HepG2 (cell line): ENCODE results near the gene NEDD8. TPM values are rescaled to one million over a fixed set of nuclear protein-coding genes. Genes with fewer than 3 reads are reported as not detected.

Experiments used
- CSRNP1 ChIP-seq: sonication (generic); formaldehyde crosslinking; IDR thresholded peaks from 2 replicates; pipeline ENCODE4 v1.8.1; 2023; ENCODE audit warnings: mild to moderate bottlenecking, missing genetic modification reagents
- GATA4 ChIP-seq: sonication (generic); IDR thresholded peaks from 2 replicates; pipeline ENCODE4 v1.6.1; 2016; ENCODE audit warnings: antibody characterized with exemption, low read depth, borderline replicate concordance
- MYC ChIP-seq: sonication (generic); formaldehyde crosslinking; IDR thresholded peaks from 2 replicates; pipeline ENCODE4 v1.9.0; 2021; ENCODE audit warnings: missing genetic modification reagents, borderline replicate concordance
- SIX1 ChIP-seq: sonication (generic); formaldehyde crosslinking; IDR thresholded peaks from 2 replicates; pipeline ENCODE4 v1.4.0; 2020; ENCODE audit warnings: missing genetic modification reagents, borderline replicate concordance
- TFE3 ChIP-seq: IDR thresholded peaks from 2 replicates; pipeline ENCODE4 v1.6.1; 2016
- THAP9 ChIP-seq: sonication (generic); formaldehyde crosslinking; IDR thresholded peaks from 2 replicates; pipeline ENCODE4; 2020; ENCODE audit warnings: missing genetic modification reagents, mild to moderate bottlenecking, borderline replicate concordance
- ZFP62 ChIP-seq: sonication (generic); formaldehyde crosslinking; IDR thresholded peaks from 2 replicates; pipeline ENCODE4 v1.4.0; 2020; ENCODE audit warnings: missing genetic modification reagents
- ZNF225 ChIP-seq: sonication (generic); formaldehyde crosslinking; IDR thresholded peaks from 2 replicates; pipeline ENCODE4 v1.4.0; 2020; ENCODE audit warnings: mild to moderate bottlenecking, missing genetic modification reagents
- ZNF282 ChIP-seq: fragments of 450-650 bp; IDR thresholded peaks from 2 replicates; pipeline ENCODE4 v1.6.1; 2018; ENCODE audit not compliant: partially characterized antibody
- ZNF44 ChIP-seq: sonication (generic); formaldehyde crosslinking; IDR thresholded peaks from 2 replicates; pipeline ENCODE4 v1.5.1; 2020; ENCODE audit warnings: mild to moderate bottlenecking, missing genetic modification reagents
- ZNF510 ChIP-seq: sonication (generic); formaldehyde crosslinking; IDR thresholded peaks from 2 replicates; pipeline ENCODE4 v1.4.0; 2020; ENCODE audit warnings: low read depth, mild to moderate bottlenecking, missing genetic modification reagents
- ZNF7 ChIP-seq: IDR thresholded peaks from 2 replicates; pipeline ENCODE4 v1.6.1; 2016; ENCODE audit warnings: missing biosample characterization, missing genetic modification reagents
- polyA plus RNA-seq, 8 experiments: library from polyadenylated mRNA; depleted of rRNA in 3 of 8; stranded (reverse) in 7 of 8; unstranded in 1 of 8; fragments of >200 nt; fragmentation: Illumina TruSeq in 4 of 8; extraction: Trizol in 4 of 8; gene quantifications; 2 replicates each; pipeline versions ENCODE4 v1.2.1 to v1.2.3, GENCODE V29; 2011 to 2016; ENCODE audit warnings: low read depth in 4 of 8, missing spikeins in 1 of 8, mixed read lengths in 1 of 8; ENCODE audit not compliant: insufficient read depth in 1 of 8
- total RNA-seq, 5 experiments: library from RNA; depleted of rRNA; stranded (reverse); fragments of >200 nt; fragmentation: Illumina TruSeq; extraction: Trizol; gene quantifications; 2 replicates each; pipeline ENCODE4 v1.2.3, GENCODE V29; 2016; ENCODE audit warnings: low read depth in 1 of 5
- TF ChIP-seq, protein P1 (sequence below): sonication (generic); formaldehyde crosslinking; IDR thresholded peaks from 2 replicates; pipeline ENCODE4 v1.9.0; 2021; ENCODE audit warnings: missing genetic modification reagents, borderline replicate concordance
- TF ChIP-seq, protein P2 (sequence below): sonication (generic); formaldehyde crosslinking; IDR thresholded peaks from 2 replicates; pipeline ENCODE4 v1.5.1; 2020; ENCODE audit warnings: mild to moderate bottlenecking, missing genetic modification reagents, borderline replicate concordance

NEDD8 gene
- total and polyA plus RNA-seq, 2 of the 13 experiments (the other 11 are each of a cell fraction or from before 2014, with no cell fraction given) = 535 to 713 TPM

GRCh38 chr14:24271134-24271833 lies 39.1 kb upstream of the NEDD8 start, which contains the start of gene RABGGTA (continued):
- TF ChIP-seq ZNF225 (CRISPR knock-in tag) = peak; percentile 98
- TF ChIP-seq ZFP62 (CRISPR knock-in tag) = peak; percentile 96; the same call in 1 of the 2 replicates
- peak; percentile 94 for TF ChIP-seq THAP9 (CRISPR knock-in tag)
- TF ChIP-seq ZNF282 = no peak
- peak; percentile 99 for TF ChIP-seq MYC (CRISPR knock-in tag)
- 0 out of 2 replicates have a peak, but pooled peaks have one; percentile 29 for TF ChIP-seq ZNF7
- TF ChIP-seq TFE3 (CRISPR knock-in tag) = peak; percentile 92
- TF ChIP-seq CSRNP1 (CRISPR knock-in tag) = peak; percentile 100
- TF ChIP-seq, protein P1, sequence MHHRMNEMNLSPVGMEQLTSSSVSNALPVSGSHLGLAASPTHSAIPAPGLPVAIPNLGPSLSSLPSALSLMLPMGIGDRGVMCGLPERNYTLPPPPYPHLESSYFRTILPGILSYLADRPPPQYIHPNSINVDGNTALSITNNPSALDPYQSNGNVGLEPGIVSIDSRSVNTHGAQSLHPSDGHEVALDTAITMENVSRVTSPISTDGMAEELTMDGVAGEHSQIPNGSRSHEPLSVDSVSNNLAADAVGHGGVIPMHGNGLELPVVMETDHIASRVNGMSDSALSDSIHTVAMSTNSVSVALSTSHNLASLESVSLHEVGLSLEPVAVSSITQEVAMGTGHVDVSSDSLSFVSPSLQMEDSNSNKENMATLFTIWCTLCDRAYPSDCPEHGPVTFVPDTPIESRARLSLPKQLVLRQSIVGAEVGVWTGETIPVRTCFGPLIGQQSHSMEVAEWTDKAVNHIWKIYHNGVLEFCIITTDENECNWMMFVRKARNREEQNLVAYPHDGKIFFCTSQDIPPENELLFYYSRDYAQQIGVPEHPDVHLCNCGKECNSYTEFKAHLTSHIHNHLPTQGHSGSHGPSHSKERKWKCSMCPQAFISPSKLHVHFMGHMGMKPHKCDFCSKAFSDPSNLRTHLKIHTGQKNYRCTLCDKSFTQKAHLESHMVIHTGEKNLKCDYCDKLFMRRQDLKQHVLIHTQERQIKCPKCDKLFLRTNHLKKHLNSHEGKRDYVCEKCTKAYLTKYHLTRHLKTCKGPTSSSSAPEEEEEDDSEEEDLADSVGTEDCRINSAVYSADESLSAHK (CRISPR knock-in tag) = peak; percentile 44; the same call in 1 of the 2 replicates
- TF ChIP-seq ZNF44 = peak; percentile 93
- peak; percentile 100 for TF ChIP-seq ZNF510 (CRISPR knock-in tag)
- TF ChIP-seq, protein P2, sequence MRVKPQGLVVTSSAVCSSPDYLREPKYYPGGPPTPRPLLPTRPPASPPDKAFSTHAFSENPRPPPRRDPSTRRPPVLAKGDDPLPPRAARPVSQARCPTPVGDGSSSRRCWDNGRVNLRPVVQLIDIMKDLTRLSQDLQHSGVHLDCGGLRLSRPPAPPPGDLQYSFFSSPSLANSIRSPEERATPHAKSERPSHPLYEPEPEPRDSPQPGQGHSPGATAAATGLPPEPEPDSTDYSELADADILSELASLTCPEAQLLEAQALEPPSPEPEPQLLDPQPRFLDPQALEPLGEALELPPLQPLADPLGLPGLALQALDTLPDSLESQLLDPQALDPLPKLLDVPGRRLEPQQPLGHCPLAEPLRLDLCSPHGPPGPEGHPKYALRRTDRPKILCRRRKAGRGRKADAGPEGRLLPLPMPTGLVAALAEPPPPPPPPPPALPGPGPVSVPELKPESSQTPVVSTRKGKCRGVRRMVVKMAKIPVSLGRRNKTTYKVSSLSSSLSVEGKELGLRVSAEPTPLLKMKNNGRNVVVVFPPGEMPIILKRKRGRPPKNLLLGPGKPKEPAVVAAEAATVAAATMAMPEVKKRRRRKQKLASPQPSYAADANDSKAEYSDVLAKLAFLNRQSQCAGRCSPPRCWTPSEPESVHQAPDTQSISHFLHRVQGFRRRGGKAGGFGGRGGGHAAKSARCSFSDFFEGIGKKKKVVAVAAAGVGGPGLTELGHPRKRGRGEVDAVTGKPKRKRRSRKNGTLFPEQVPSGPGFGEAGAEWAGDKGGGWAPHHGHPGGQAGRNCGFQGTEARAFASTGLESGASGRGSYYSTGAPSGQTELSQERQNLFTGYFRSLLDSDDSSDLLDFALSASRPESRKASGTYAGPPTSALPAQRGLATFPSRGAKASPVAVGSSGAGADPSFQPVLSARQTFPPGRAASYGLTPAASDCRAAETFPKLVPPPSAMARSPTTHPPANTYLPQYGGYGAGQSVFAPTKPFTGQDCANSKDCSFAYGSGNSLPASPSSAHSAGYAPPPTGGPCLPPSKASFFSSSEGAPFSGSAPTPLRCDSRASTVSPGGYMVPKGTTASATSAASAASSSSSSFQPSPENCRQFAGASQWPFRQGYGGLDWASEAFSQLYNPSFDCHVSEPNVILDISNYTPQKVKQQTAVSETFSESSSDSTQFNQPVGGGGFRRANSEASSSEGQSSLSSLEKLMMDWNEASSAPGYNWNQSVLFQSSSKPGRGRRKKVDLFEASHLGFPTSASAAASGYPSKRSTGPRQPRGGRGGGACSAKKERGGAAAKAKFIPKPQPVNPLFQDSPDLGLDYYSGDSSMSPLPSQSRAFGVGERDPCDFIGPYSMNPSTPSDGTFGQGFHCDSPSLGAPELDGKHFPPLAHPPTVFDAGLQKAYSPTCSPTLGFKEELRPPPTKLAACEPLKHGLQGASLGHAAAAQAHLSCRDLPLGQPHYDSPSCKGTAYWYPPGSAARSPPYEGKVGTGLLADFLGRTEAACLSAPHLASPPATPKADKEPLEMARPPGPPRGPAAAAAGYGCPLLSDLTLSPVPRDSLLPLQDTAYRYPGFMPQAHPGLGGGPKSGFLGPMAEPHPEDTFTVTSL (CRISPR knock-in tag) = no peak
- TF ChIP-seq SIX1 (CRISPR knock-in tag) = peak; percentile 52
- peak; percentile 76 for TF ChIP-seq GATA4
